GM12873 (cell line): ENCODE results near the gene PLTP.

ENCODE experiments used
- CTCF ChIP-seq: IDR thresholded peaks from 2 replicates; pipeline ENCODE4 v1.5.1; 2012; ENCODE audit warnings: low read depth, mild to moderate bottlenecking, moderate library complexity, low read length, control low read depth; ENCODE audit not compliant: insufficient read depth; ENCODE audit errors: missing control alignments

The PLTP gene

DNA sequence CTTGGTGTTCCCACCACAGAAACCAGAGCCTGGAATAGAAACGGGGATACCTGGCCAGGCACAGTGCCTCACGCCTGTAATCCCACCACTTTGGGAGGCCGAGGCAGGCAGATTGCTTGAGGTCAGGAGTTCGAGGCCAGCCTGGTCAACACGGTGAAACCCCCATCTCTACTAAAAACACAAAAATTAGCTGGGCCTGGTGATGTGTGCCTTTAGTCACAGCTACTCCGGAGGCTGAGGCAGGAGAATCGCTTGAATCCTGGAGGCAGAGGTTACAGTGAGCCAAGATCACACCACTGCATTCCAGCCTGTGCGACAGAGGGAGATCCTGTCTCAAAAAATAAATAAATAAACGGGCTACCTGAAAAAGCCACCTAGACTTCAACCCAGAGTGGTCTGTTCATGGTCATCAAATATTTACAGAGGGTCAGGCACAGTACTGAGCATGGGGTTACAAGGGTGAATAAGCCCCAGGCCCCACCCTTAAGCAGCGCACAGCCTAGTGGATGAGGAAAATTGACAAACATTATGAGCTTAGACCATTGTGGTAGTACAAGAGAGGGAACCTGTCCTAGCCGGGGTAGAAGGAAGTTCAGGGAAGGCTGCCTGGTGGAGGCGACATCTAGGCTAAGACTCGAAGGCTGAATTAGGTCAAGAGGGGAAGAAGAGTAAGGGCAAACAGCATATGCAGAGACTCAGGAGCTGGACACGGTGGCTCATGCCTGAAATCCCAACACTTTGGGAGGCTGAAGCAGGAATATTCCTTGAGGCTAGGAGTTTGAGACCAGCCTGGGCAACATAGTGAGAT, 15.3 kb upstream of the PLTP start:
- TF ChIP-seq CTCF, result no peak

DNA sequence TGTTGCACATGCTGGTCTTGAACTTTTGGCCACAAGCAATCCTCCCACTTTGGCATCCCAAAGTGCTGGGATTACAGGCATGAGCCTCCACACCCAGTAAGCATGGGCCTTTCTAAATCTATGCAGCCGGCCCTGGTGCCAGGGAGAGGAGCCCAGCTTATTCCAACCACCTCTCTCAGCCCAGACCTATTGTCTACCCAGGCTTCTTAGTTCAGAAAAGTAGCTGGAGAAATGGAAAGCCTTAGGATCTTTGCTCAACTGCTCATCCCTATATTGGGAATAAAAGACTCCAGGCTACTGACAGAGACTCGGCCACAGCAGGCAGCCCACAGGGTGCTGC, 14.7 kb upstream of the PLTP start:
- no peak for TF ChIP-seq CTCF

DNA sequence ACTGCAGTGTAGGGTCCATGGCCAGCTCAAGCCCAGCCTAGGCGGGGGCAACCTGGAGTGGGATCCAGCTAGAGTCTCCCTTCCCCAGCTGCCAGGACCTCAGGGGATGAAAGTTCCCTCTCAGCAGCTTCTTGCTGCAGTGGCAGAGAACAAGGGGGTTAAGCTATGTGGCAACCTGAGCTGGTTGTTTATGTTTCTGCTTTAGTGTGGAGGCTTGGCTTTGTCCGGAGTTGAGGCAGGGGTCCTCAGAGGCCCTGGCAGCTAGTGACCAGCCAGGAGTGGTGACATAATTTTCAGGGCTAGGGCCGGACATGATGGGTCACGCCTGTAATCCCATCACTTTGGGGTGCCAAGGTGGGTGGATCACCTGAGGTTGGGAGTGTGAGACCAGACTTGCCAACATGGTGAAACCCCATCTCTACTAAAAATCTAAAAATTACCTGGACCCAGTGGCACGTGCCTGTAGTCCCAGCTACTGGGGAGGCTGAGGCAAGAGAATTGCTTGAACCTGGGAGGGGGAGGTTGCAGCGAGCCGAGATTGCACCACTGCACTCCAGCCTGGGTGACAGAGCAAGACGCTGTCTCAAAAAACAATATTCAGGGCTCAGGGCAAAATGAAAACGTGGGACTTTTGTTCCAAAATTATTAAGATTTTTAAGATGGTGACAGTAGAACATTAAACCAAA, 14.0 kb upstream of the PLTP start:
- no peak for TF ChIP-seq CTCF

- no peak for TF ChIP-seq CTCF
Measured at GRCh38 chr20:45924391-45925261, 12.7 kb upstream of the PLTP start.

- TF ChIP-seq CTCF, result no peak
Measured at GRCh38 chr20:45921337-45922189, 9.6 kb upstream of the PLTP start.

DNA sequence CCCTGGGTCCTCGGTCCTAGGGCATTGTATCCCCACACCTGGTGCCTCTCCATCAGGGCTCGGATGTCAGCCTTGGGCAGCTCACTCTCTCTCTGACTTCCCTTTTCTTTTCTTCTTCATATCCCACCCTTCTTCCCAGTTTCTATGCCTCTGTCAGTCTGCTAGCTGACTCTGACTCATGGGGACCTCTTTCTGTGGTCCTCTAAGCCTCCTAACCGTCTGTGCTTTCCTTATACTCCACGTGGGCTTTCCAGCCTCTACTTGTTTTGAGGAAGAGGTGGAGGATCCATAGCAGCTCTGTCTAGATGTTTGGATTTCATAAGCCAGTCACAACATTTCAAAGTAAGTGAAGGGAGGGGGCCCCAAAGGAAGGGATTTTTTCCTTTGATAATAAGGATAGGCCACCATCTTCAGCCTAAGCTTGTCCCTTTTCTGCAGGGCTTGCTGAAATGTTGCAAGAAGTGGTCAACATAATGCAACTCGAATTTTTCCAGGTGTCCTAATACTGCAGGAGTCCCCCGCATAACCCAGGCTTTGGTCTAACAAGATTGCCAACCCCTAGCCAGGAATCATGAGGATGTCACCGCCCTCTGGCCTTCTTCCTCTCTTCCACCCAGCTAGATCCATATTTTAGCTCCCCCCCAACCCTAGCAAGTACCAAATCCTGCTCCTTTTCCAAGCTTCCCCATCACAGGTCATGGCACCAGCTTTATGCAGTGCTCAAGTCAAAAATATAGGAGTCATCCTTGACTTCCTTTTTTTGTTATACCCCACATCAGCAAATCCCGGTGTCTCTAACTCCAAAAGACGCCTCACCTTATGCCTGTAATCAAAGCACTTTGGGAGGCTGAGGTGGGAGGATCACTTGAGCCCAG, 8.7 kb upstream of the PLTP start:
- no peak for TF ChIP-seq CTCF
